NB4 (cell line): ENCODE data around the gene TSNAXIP1.

Experiments
- DNase-seq: peaks from one replicate; pipeline ENCODE4 v3.0.0; 2010; ENCODE audit warnings: low read depth
- H3K4me3 ChIP-seq: one replicate; pipeline ENCODE4 v1.5.1; 2011; ENCODE audit warnings: mild to moderate bottlenecking, low read depth, low read length, moderate library complexity
- CTCF ChIP-seq: IDR thresholded peaks from one replicate; pipeline ENCODE4 v1.5.1; 2012; ENCODE audit warnings: low read depth, low read length
- MYC ChIP-seq: IDR thresholded peaks from 2 replicates; pipeline ENCODE4 v1.6.1; 2011; ENCODE audit warnings: low read depth, low read length
- POLR2A ChIP-seq: IDR thresholded peaks from 2 replicates; pipeline ENCODE4 v1.6.1; 2011; ENCODE audit warnings: mild to moderate bottlenecking; ENCODE audit not compliant: insufficient read length; ENCODE audit errors: extremely low read depth
- TF ChIP-seq, protein P1 (sequence below): IDR thresholded peaks from 2 replicates; pipeline ENCODE4 v1.6.1; 2011; ENCODE audit warnings: low read depth, low read length

The TSNAXIP1 gene

GRCh38 chr16:67842509-67843342 lies 36.0 kb downstream of the TSNAXIP1 start:
- peak overlapping the region; percentile 77 for H3K4me3 ChIP-seq
- peak; percentile 82 for DNase-seq

DNA sequence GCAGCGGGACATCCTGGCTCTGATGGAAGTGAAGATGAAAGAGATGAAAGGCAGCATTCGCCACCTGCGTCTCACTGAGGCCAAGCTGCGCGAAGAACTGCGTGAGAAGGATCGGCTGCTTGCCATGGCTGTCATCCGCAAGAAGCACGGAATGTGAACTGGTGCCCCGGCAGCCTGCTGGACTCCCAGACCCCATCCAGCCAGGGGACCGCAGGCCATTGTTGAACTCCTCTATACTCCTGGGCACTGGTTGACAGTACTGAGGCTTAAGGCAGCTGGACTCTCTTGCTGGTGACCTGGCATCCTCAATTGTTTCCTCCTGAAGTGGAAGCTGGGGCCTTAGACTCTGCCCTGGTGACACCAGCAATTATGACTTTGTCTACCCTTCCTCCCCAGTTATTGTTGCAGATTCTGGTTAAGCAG lies 36.7 kb downstream of the TSNAXIP1 start:
- TF ChIP-seq POLR2A (no peak), MYC (no peak), CTCF (no peak)
- TF ChIP-seq, protein P1, sequence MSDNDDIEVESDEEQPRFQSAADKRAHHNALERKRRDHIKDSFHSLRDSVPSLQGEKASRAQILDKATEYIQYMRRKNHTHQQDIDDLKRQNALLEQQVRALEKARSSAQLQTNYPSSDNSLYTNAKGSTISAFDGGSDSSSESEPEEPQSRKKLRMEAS, result no peak
- peak overlapping the region; percentile 77 for H3K4me3 ChIP-seq
- no peak for DNase-seq

More at GRCh38 chr16:67842509-67843342, 36.0 kb downstream of the TSNAXIP1 start:
- TF ChIP-seq MYC, result peak; percentile 68
- peak; percentile 21 for TF ChIP-seq CTCF
- TF ChIP-seq POLR2A, result peak; percentile 2
- TF ChIP-seq, protein P1, result peak; percentile 60

DNA sequence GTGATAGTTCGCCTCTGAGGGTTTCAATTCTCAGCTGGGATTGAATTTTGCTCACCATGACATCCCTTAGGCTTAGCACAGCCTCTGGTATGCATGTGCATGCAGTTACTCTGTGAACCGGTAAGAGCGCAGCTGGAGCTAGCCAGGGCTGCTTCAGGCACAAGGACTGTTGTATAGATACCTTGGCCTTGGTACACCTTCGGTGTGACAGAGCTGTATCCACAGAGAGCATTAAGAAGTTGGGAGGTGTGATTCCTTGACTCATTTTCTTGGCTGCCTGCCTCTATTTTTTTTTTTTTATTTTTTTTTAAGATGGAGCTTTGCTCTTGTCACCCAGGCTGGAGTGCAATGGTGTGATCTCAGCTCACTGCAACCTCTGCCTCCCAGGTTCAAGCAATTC lies 37.8 kb downstream of the TSNAXIP1 start:
- TF ChIP-seq MYC (no peak), POLR2A (no peak), CTCF (no peak)
- TF ChIP-seq, protein P1, result no peak
- DNase-seq, result no peak
- peak overlapping the region; percentile 77 for H3K4me3 ChIP-seq

DNA sequence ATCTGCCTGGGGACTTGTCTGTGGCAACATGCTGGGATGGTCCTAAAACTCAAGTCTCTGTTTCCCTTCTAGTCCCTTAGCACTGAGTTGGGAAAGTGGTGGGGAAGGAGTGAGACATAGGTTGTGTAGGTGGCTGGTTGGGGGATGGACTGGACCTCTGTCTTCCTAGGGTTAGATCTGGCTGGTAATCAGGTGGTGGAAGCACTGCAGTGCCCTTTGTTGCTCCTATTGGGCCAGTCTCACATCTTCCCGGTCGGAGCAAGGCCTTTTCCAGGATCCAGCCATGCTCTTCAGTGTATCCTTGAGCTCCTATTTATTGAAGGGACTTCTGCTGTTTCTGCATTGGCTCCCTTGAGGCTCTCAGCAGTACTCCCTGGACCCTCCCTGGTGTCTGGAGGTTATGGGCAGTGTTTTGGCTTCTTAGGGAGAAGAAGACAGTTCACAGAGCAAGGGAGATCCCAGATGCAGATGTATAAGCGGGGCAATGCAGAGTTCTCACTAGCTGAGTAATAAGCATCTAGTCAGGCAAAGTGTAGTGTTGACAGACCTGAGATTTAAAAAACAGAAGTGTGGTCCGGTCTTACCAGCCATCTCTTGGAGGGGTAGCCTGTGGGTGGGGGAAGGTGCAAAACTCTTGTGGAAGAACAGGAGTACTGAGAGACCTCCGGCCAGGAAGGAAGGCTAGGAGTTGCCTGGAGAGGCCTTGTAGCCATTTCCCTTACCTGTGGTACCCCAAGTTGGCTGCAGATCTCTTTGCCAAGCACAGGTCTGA lies 38.8 kb downstream of the TSNAXIP1 start:
- DNase-seq, result peak; percentile 59
- peak overlapping the region; percentile 68 for H3K4me3 ChIP-seq
- no peak for TF ChIP-seq MYC
- TF ChIP-seq, protein P1, result no peak
- TF ChIP-seq POLR2A, result no peak
- TF ChIP-seq CTCF, result no peak

- H3K4me3 ChIP-seq, result peak overlapping the region; percentile 68
- TF ChIP-seq POLR2A, result no peak
- TF ChIP-seq, protein P1, result no peak
- no peak for TF ChIP-seq MYC
- TF ChIP-seq CTCF, result no peak
- no peak for DNase-seq
These were observed 39.3 kb downstream of the TSNAXIP1 start for GRCh38 chr16:67846063-67846319.
